A673 (cell line): ENCODE measurements around the gene CD69.

Experiments used
- EZH2 ChIP-seq: fragments of 200-600 bp; sonication (generic); IDR thresholded peaks from 2 replicates; pipeline ENCODE4 v1.6.1; 2017; ENCODE audit warnings: borderline replicate concordance, low read depth, mild to moderate bottlenecking, mixed read lengths, antibody characterized with exemption, low read length; ENCODE audit not compliant: poor library complexity, severe bottlenecking
- TF ChIP-seq, protein P1 (sequence below): fragments of 300-800, 200-600 bp; sonication (generic); conservative IDR thresholded peaks from 2 replicates; pipeline ENCODE4 v1.5.1; 2017; ENCODE audit warnings: low read depth, mild to moderate bottlenecking, antibody characterized with exemption, low read length, moderate library complexity, mixed read lengths

DNA sequence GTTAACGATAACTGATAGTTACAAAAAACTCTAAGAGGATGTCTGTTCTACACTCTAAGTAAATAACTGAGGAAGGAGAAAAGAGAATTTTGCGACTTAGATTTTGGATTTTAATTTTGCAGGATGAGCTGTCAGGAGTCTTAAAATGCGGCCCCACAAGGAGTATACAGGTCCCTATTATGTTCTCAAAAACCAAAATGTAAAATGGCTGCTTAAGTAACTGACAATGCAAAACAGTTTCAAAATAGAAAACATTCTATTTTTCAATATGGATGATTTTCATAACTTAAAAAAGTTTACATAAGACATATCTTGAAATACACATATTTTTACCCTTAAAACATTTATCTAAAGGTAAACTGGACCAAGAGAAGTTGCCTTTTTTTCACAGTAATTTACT is 2.6 kb downstream of the CD69 start:
- TF ChIP-seq, protein P1, sequence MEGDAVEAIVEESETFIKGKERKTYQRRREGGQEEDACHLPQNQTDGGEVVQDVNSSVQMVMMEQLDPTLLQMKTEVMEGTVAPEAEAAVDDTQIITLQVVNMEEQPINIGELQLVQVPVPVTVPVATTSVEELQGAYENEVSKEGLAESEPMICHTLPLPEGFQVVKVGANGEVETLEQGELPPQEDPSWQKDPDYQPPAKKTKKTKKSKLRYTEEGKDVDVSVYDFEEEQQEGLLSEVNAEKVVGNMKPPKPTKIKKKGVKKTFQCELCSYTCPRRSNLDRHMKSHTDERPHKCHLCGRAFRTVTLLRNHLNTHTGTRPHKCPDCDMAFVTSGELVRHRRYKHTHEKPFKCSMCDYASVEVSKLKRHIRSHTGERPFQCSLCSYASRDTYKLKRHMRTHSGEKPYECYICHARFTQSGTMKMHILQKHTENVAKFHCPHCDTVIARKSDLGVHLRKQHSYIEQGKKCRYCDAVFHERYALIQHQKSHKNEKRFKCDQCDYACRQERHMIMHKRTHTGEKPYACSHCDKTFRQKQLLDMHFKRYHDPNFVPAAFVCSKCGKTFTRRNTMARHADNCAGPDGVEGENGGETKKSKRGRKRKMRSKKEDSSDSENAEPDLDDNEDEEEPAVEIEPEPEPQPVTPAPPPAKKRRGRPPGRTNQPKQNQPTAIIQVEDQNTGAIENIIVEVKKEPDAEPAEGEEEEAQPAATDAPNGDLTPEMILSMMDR, result no peak
- no peak for TF ChIP-seq EZH2
